ENCODE results near the gene SLC25A40. TPM values are rescaled to one million over a fixed set of nuclear protein-coding genes. Genes with fewer than 3 reads are reported as not detected.

Gene SLC25A40
- total and polyA plus RNA-seq, 2 of the 13 experiments (the other 11 are each of a cell fraction or from before 2014, with no cell fraction given), result 12.9 to 13.6 TPM

DNA sequence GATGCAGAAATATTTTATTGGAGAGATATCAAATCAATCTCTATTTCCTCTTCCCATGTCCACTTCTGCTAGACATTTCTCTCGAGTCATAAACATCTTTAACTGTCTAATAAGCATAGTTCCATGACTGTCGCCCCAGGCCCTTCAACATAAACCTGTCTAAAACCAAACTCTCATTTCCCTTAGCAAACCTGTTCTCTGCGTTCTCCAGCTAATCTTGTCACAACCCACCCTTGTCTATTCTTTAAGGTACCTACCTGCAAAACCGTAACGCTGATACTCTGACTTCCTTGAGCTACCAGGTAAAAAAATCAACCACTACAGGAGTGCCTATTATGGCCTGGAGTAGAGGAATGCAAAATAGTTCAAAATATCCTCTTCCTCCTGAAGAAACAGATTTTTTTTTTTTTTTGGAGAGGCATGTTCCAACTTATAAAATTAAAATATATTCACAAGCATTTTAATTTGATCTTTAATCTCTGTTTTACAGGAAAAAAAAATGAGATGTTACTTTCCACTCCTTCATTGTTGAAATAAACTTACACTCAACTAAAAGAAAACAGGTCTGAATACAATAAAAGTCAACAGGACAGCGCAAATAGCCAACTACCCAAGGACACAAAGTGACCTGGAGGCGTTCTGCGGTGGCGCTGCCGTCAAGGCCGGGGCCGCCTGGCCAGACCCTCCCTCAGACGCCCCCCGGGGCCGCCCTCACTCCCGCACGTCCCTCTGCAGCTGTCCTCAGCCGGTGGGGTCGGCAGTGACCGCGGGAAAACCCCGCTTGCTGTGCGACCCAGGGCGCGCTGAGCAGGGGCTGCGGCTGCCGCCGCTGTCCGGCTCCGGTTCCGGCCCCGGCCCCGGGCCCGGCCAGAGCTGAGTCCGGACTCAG, 765 bp downstream of the SLC25A40 start:
- in situ Hi-C loops (cut with HindIII; ENCODE audit: extremely low pct_ligation_motif_present, low pct_unique_long_range_greater_than_20kb) (loop anchor here (10.0 kb wide), 1 partner anchor 531 kb away; the partner anchor contains the start of gene CROT), intact Hi-C loops (cut with micrococcal nuclease; ENCODE audit: unreplicated experiment) (loop anchor here (5.0 to 10.0 kb wide), 3 partner anchors 248 to 561 kb away; partner anchors contain the start of genes CROT and RUNDC3B)
- ATAC-seq, result peak; percentile 37
- TF ChIP-seq CERS6 (CRISPR knock-in tag; IDR thresholded peaks at IDR 0.05), result no peak
- TF ChIP-seq, protein P1, sequence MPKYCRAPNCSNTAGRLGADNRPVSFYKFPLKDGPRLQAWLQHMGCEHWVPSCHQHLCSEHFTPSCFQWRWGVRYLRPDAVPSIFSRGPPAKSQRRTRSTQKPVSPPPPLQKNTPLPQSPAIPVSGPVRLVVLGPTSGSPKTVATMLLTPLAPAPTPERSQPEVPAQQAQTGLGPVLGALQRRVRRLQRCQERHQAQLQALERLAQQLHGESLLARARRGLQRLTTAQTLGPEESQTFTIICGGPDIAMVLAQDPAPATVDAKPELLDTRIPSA (CRISPR knock-in tag; IDR thresholded peaks at IDR 0.05; ENCODE audit: borderline replicate concordance), result no peak
- TF ChIP-seq ERF (CRISPR knock-in tag; IDR thresholded peaks at IDR 0.05), result no peak; the same call in 1 of the 2 replicates
- no peak for TF ChIP-seq ZNF790 (CRISPR knock-in tag; IDR thresholded peaks at IDR 0.05; ENCODE audit: borderline replicate concordance)
- TF ChIP-seq ZNF747 (CRISPR knock-in tag; IDR thresholded peaks at IDR 0.05; ENCODE audit: borderline replicate concordance), result no peak
- TF ChIP-seq ONECUT2 (CRISPR knock-in tag; IDR thresholded peaks at IDR 0.05), result no peak
- 0 out of 2 replicates have a peak, but pooled peaks have one; percentile 38 for TF ChIP-seq ZNF768 (CRISPR knock-in tag; IDR thresholded peaks at IDR 0.05)
- 0 out of 2 replicates have a peak, but pooled peaks have one; percentile 8 for TF ChIP-seq ZNF598 (CRISPR knock-in tag; IDR thresholded peaks at IDR 0.05; ENCODE audit: borderline replicate concordance)
- TF ChIP-seq, protein P2, sequence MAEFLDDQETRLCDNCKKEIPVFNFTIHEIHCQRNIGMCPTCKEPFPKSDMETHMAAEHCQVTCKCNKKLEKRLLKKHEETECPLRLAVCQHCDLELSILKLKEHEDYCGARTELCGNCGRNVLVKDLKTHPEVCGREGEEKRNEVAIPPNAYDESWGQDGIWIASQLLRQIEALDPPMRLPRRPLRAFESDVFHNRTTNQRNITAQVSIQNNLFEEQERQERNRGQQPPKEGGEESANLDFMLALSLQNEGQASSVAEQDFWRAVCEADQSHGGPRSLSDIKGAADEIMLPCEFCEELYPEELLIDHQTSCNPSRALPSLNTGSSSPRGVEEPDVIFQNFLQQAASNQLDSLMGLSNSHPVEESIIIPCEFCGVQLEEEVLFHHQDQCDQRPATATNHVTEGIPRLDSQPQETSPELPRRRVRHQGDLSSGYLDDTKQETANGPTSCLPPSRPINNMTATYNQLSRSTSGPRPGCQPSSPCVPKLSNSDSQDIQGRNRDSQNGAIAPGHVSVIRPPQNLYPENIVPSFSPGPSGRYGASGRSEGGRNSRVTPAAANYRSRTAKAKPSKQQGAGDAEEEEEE (CRISPR knock-in tag; IDR thresholded peaks at IDR 0.05; ENCODE audit: borderline replicate concordance), result no peak
- TF ChIP-seq HMGA1 (CRISPR knock-in tag; conservative IDR thresholded peaks at IDR 0.05), result no peak
- TF ChIP-seq, protein P3, sequence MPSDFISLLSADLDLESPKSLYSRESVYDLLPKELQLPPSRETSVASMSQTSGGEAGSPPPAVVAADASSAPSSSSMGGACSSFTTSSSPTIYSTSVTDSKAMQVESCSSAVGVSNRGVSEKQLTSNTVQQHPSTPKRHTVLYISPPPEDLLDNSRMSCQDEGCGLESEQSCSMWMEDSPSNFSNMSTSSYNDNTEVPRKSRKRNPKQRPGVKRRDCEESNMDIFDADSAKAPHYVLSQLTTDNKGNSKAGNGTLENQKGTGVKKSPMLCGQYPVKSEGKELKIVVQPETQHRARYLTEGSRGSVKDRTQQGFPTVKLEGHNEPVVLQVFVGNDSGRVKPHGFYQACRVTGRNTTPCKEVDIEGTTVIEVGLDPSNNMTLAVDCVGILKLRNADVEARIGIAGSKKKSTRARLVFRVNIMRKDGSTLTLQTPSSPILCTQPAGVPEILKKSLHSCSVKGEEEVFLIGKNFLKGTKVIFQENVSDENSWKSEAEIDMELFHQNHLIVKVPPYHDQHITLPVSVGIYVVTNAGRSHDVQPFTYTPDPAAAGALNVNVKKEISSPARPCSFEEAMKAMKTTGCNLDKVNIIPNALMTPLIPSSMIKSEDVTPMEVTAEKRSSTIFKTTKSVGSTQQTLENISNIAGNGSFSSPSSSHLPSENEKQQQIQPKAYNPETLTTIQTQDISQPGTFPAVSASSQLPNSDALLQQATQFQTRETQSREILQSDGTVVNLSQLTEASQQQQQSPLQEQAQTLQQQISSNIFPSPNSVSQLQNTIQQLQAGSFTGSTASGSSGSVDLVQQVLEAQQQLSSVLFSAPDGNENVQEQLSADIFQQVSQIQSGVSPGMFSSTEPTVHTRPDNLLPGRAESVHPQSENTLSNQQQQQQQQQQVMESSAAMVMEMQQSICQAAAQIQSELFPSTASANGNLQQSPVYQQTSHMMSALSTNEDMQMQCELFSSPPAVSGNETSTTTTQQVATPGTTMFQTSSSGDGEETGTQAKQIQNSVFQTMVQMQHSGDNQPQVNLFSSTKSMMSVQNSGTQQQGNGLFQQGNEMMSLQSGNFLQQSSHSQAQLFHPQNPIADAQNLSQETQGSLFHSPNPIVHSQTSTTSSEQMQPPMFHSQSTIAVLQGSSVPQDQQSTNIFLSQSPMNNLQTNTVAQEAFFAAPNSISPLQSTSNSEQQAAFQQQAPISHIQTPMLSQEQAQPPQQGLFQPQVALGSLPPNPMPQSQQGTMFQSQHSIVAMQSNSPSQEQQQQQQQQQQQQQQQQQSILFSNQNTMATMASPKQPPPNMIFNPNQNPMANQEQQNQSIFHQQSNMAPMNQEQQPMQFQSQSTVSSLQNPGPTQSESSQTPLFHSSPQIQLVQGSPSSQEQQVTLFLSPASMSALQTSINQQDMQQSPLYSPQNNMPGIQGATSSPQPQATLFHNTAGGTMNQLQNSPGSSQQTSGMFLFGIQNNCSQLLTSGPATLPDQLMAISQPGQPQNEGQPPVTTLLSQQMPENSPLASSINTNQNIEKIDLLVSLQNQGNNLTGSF (CRISPR knock-in tag; IDR thresholded peaks at IDR 0.05), result no peak
- TF ChIP-seq, protein P4, sequence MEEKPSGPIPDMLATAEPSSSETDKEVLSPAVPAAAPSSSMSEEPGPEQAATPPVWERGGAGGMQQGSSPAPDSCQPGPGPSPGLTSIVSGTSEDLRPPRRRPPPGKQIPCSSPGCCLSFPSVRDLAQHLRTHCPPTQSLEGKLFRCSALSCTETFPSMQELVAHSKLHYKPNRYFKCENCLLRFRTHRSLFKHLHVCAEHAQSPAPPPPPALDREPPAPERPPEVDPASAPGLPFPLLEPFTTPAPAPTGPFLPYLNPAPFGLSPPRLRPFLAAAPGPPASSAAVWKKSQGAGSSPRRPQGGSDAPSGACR (CRISPR knock-in tag; IDR thresholded peaks at IDR 0.05), result no peak

More for the DNA sequence above, 765 bp downstream of the SLC25A40 start:
- CTCF ChIA-PET (ENCODE audit: low intra/inter-chr PET ratio, low total read pairs), result no interaction called here
- Histone ChIP-seq H3K4me2 (ENCODE audit: low read depth, low read length) (peak overlapping the region; percentile 84), H3K4me3 (replicated peaks in 1 of 3; ENCODE audit: insufficient read depth in 1 of 3, low read depth in 2 of 3, low read length in 3 of 3) (peak overlapping the region; percentile 86 to 92 (median 92)), H3K4me1 (ENCODE audit: insufficient read depth, low read length) (peaks cover 44% of the 10 kb centered on the region), H3K79me2 (ENCODE audit: insufficient read depth, low read length) (peaks cover 76% of the 10 kb centered on the region), H4K20me1 (ENCODE audit: insufficient read depth, low read length) (no peaks in the 10 kb centered on the region), H3K36me3 (replicated peaks in 1 of 2; ENCODE audit: control insufficient read depth in 1 of 2, insufficient read depth in 2 of 2, low read length in 2 of 2) (peaks cover 1 to 10% of the 10 kb centered on the region in 2 experiments; a peak in 2 of 5 replicates), H3K9me3 (ENCODE audit: low read length) (no peaks in the 10 kb centered on the region), H3K27ac (ENCODE audit: extremely low read length, insufficient read depth, low read length) (peak overlapping the region; percentile 97), H3K9ac (ENCODE audit: insufficient read depth, low read depth, low read length) (peak overlapping the region; percentile 89), H3K27me3 (ENCODE audit: control insufficient read depth in 1 of 2, insufficient read depth in 2 of 2, low read length in 2 of 2) (no peaks in the 10 kb centered on the region; a peak in 1 of 5 replicates), H2AFZ (ENCODE audit: low read length) (no peak overlapping the region)
- peak; percentile 18 for DNase-seq (ENCODE audit: low spot score)
- POLR2A ChIA-PET, result interaction anchor here (1.0 kb wide), 1 partner anchor 411 kb away, joined by 3 read pairs; no protein-coding TSS in a partner anchor
- WGBS (ENCODE audit: low lambda C conversion rate), result 2% methylated on average over 11 of the region's 35 CpGs
- FAIRE-seq, result no peak
- TSS peak; percentile 54 for BruUV-seq (replicated peaks)

Measured in HepG2 (cell line).